ENCODE results near the gene PEA15. TPM values are rescaled to one million over a fixed set of nuclear protein-coding genes. Genes with fewer than 3 reads are reported as not detected.

Gene PEA15
- total RNA-seq, 3 donors from 2014 or later (not counting 1 experiment from before 2014, with no cell fraction given): 25.3 to 27.9 (median 25.5) TPM

- H3K27me3 ChIP-seq (ENCODE audit: control insufficient read depth, insufficient read depth, low read length): peaks cover 4% of the 10 kb centered on the region
- intact Hi-C loops (cut with micrococcal nuclease): no loop called here
- no peak for TF ChIP-seq CTCF (IDR thresholded peaks at IDR 0.05)
- H3K4me3 ChIP-seq (ENCODE audit: low read length): no peak overlapping the region
- no peaks in the 10 kb centered on the region for H3K36me3 ChIP-seq (ENCODE audit: control insufficient read depth, insufficient read depth, low read length)
- no peak for ATAC-seq
- no peaks in the 10 kb centered on the region for H3K9me3 Mint-ChIP-seq
- no peaks in the 10 kb centered on the region for H3K36me3 Mint-ChIP-seq
- DNase-seq: no peak
- peaks cover 10% of the 10 kb centered on the region in 2 donors for H3K4me1 Mint-ChIP-seq
- whole genome bisulfite sequencing (ENCODE audit: insufficient coverage): 46% methylated on average over 2 of the region's 2 CpGs
- H3K27me3 Mint-ChIP-seq (ENCODE audit: low read depth in 2 of 2): peaks cover 19 to 28% of the 10 kb centered on the region in 2 donors
- H3K4me1 ChIP-seq (ENCODE audit: control insufficient read depth, insufficient read depth, low read length): peaks cover 22% of the 10 kb centered on the region
- H3K9me3 ChIP-seq (ENCODE audit: control insufficient read depth, insufficient read depth, low read length): no peaks in the 10 kb centered on the region
- H3K27ac Mint-ChIP-seq: no peak overlapping the region
- H3K27ac ChIP-seq (ENCODE audit: low read length): no peak overlapping the region
- no peak overlapping the region for H3K4me3 Mint-ChIP-seq
These were observed 42.3 kb upstream of the PEA15 start for GRCh38 chr1:160162931-160163330.

GRCh38 chr1:160163615-160164014 lies 41.6 kb upstream of the PEA15 start:
- 100% methylated on average over 1 of the region's 1 CpG for WGBS (ENCODE audit: insufficient coverage)
- no peaks in the 10 kb centered on the region for H3K9me3 ChIP-seq (ENCODE audit: control insufficient read depth, insufficient read depth, low read length)
- DNase-seq (no peak), ATAC-seq (no peak)
- peaks cover 17 to 26% of the 10 kb centered on the region in 2 donors for H3K27me3 Mint-ChIP-seq (ENCODE audit: low read depth in 2 of 2)
- no peaks in the 10 kb centered on the region for H3K9me3 Mint-ChIP-seq
- no peak overlapping the region for H3K27ac Mint-ChIP-seq
- H3K36me3 ChIP-seq (ENCODE audit: control insufficient read depth, insufficient read depth, low read length): no peaks in the 10 kb centered on the region
- H3K27ac ChIP-seq (ENCODE audit: low read length): no peak overlapping the region
- H3K4me1 ChIP-seq (ENCODE audit: control insufficient read depth, insufficient read depth, low read length): peaks cover 22% of the 10 kb centered on the region
- H3K27me3 ChIP-seq (ENCODE audit: control insufficient read depth, insufficient read depth, low read length): peaks cover 4% of the 10 kb centered on the region
- intact Hi-C loops (cut with micrococcal nuclease): no loop called here
- H3K36me3 Mint-ChIP-seq: no peaks in the 10 kb centered on the region
- H3K4me3 Mint-ChIP-seq: no peak overlapping the region
- TF ChIP-seq CTCF (IDR thresholded peaks at IDR 0.05): no peak
- H3K4me3 ChIP-seq (ENCODE audit: low read length): no peak overlapping the region
- peaks cover 10% of the 10 kb centered on the region in 2 donors for H3K4me1 Mint-ChIP-seq

- no peaks in the 10 kb centered on the region for H3K36me3 ChIP-seq (ENCODE audit: control insufficient read depth, insufficient read depth, low read length)
- no peak overlapping the region for H3K27ac Mint-ChIP-seq
- DNase-seq (no peak), ATAC-seq (peak in 1 of 3 donors; percentile 15)
- WGBS (ENCODE audit: insufficient coverage): 82% methylated on average over 9 of the region's 10 CpGs
- peaks cover 4% of the 10 kb centered on the region for H3K27me3 ChIP-seq (ENCODE audit: control insufficient read depth, insufficient read depth, low read length)
- TF ChIP-seq CTCF (IDR thresholded peaks at IDR 0.05): no peak
- H3K27ac ChIP-seq (ENCODE audit: low read length): no peak overlapping the region
- intact Hi-C loops (cut with micrococcal nuclease): no loop called here
- H3K27me3 Mint-ChIP-seq (ENCODE audit: low read depth in 2 of 2): peaks cover 14 to 21% of the 10 kb centered on the region in 2 donors
- H3K4me3 ChIP-seq (ENCODE audit: low read length): no peak overlapping the region
- no peak overlapping the region for H3K4me3 Mint-ChIP-seq
- H3K9me3 Mint-ChIP-seq: no peaks in the 10 kb centered on the region
- H3K4me1 ChIP-seq (ENCODE audit: control insufficient read depth, insufficient read depth, low read length): peaks cover 26% of the 10 kb centered on the region
- H3K36me3 Mint-ChIP-seq: no peaks in the 10 kb centered on the region
- H3K9me3 ChIP-seq (ENCODE audit: control insufficient read depth, insufficient read depth, low read length): no peaks in the 10 kb centered on the region
- peaks cover 12 to 13% of the 10 kb centered on the region in 2 donors for H3K4me1 Mint-ChIP-seq
These were observed 41.1 kb upstream of the PEA15 start for GRCh38 chr1:160164121-160164520.

- ATAC-seq (peak in 2 of 3 donors; percentile 34 to 52), DNase-seq (no peak)
- peaks cover 20 to 22% of the 10 kb centered on the region in 2 donors for H3K4me1 Mint-ChIP-seq
- Histone ChIP-seq H3K27me3 (ENCODE audit: control insufficient read depth, insufficient read depth, low read length) (peaks cover 4% of the 10 kb centered on the region), H3K9me3 (ENCODE audit: control insufficient read depth, insufficient read depth, low read length) (no peaks in the 10 kb centered on the region), H3K27ac (ENCODE audit: low read length) (no peak overlapping the region), H3K4me1 (ENCODE audit: control insufficient read depth, insufficient read depth, low read length) (peaks cover 36% of the 10 kb centered on the region), H3K36me3 (ENCODE audit: control insufficient read depth, insufficient read depth, low read length) (no peaks in the 10 kb centered on the region), H3K4me3 (ENCODE audit: low read length) (no peak overlapping the region)
- H3K9me3 Mint-ChIP-seq: no peaks in the 10 kb centered on the region
- intact Hi-C loops (cut with micrococcal nuclease): no loop called here
- H3K27me3 Mint-ChIP-seq (ENCODE audit: low read depth in 2 of 2): peaks cover 17% of the 10 kb centered on the region in 2 donors
- no peak for TF ChIP-seq CTCF (IDR thresholded peaks at IDR 0.05)
- no peaks in the 10 kb centered on the region for H3K36me3 Mint-ChIP-seq
- no peak overlapping the region for H3K27ac Mint-ChIP-seq
- no peak overlapping the region for H3K4me3 Mint-ChIP-seq
- 51% methylated on average over 12 of the region's 12 CpGs for WGBS (ENCODE audit: insufficient coverage)
These were observed 38.9 kb upstream of the PEA15 start for GRCh38 chr1:160166166-160166868.

Measured in natural killer cell (primary cell).